GM23248 (cell line): ENCODE data around the gene SELENOI. TPM values are rescaled to one million over a fixed set of nuclear protein-coding genes. Genes with fewer than 3 reads are reported as not detected.
"Not testable (repeated sequence)": the region's sequence is repeated elsewhere in the genome, so short reads cannot be mapped to it uniquely, and the experiment has no call there.

ENCODE experiments used
- DNase-seq: peaks from one replicate; pipeline ENCODE4 v3.0.0-alpha.2; 2015
- H2AFZ ChIP-seq: fragments of 200-600 bp; sonication (generic); 2 replicates; pipeline ENCODE4 v1.6.1; 2016; ENCODE audit warnings: antibody characterized with exemption
- H3F3A ChIP-seq: fragments of 200-600 bp; sonication (generic); 2 replicates; pipeline ENCODE4 v1.6.1; 2016; ENCODE audit warnings: mild to moderate bottlenecking, antibody characterized with exemption, mixed run types; ENCODE audit not compliant: insufficient read depth
- H3K27ac ChIP-seq: fragments of 200-600 bp; sonication (generic); 2 replicates; pipeline ENCODE4 v1.5.1; 2016; ENCODE audit warnings: mild to moderate bottlenecking
- H3K27me3 ChIP-seq: fragments of 200-600 bp; sonication (generic); replicated peaks from 2 replicates; pipeline ENCODE4 v1.6.1; 2016; ENCODE audit warnings: mild to moderate bottlenecking; ENCODE audit not compliant: insufficient read depth
- H3K36me3 ChIP-seq: fragments of 200-600 bp; sonication (generic); 2 replicates; pipeline ENCODE4 v1.6.1; 2016; ENCODE audit warnings: low read depth, mild to moderate bottlenecking
- H3K4me1 ChIP-seq: fragments of 200-600 bp; sonication (generic); 2 replicates; pipeline ENCODE4 v1.6.1; 2016; ENCODE audit warnings: mild to moderate bottlenecking; ENCODE audit not compliant: insufficient read depth
- H3K4me2 ChIP-seq: fragments of 200-600 bp; sonication (generic); one replicate; pipeline ENCODE4 v1.6.1; 2016; ENCODE audit warnings: mild to moderate bottlenecking; ENCODE audit not compliant: unreplicated experiment
- H3K4me3 ChIP-seq: fragments of 200-600 bp; sonication (generic); 2 replicates; pipeline ENCODE4 v1.5.1; 2016; ENCODE audit warnings: mild to moderate bottlenecking
- H3K79me2 ChIP-seq: fragments of 200-600 bp; sonication (generic); 2 replicates; pipeline ENCODE4 v1.6.1; 2016; ENCODE audit warnings: mild to moderate bottlenecking; ENCODE audit not compliant: insufficient read depth
- H3K9ac ChIP-seq: fragments of 200-600 bp; sonication (generic); 2 replicates; pipeline ENCODE4 v1.6.1; 2016; ENCODE audit warnings: mild to moderate bottlenecking
- H3K9me2 ChIP-seq: fragments of 200-600 bp; sonication (generic); 2 replicates; pipeline ENCODE4 v1.6.1; 2016; ENCODE audit warnings: mixed run types, mild to moderate bottlenecking, moderate library complexity; ENCODE audit not compliant: insufficient read depth
- H3K9me3 ChIP-seq: fragments of 200-600 bp; sonication (generic); one replicate; pipeline ENCODE4 v1.6.1; 2017; ENCODE audit warnings: low read depth
- H4K20me1 ChIP-seq: fragments of 200-600 bp; sonication (generic); 2 replicates; pipeline ENCODE4 v1.6.0; 2016; ENCODE audit not compliant: insufficient read depth
- EZH2 ChIP-seq: fragments of 200-600 bp; sonication (generic); IDR thresholded peaks from 2 replicates; pipeline ENCODE4 v1.6.1; 2018; ENCODE audit warnings: antibody characterized with exemption, mild to moderate bottlenecking; ENCODE audit not compliant: insufficient read depth, poor library complexity, severe bottlenecking
- EZH2phosphoT487 ChIP-seq: fragments of 200-600 bp; sonication (generic); IDR thresholded peaks from 2 replicates; pipeline ENCODE4 v1.6.1; 2018; ENCODE audit warnings: antibody characterized with exemption, moderate library complexity, mild to moderate bottlenecking, low read depth; ENCODE audit not compliant: insufficient read depth
- WGBS, 2 experiments: methylation state at CpG; one replicate each; pipeline ENCODE4 v1.1.6; 2015 to 2017; ENCODE audit warnings: low lambda C conversion rate in 2 of 2, low coverage in 1 of 2; ENCODE audit errors: missing lambda C conversion rate in 2 of 2; 5-methylcytosine and 5-hydroxymethylcytosine counted together
- in situ Hi-C: fragments of 300-500 bp; cut with MboI; formaldehyde crosslinking; loops from 2 replicates; pipeline ENCODE4 v1.15.0; 2020
- polyA plus RNA-seq: library from polyadenylated mRNA; unstranded; fragments of >200 nt; fragmentation: Nextera tagmentation; extraction: Ambion mirVana; gene quantifications from 2 replicates; pipeline ENCODE4 v1.2.1, GENCODE V29; 2016
- total RNA-seq: library from RNA; depleted of rRNA; stranded (reverse); fragments of >200 nt; shearing (Covaris generic); gene quantifications from 2 replicates; pipeline ENCODE4 v1.2.3, GENCODE V29; 2014

SELENOI gene
- total and polyA plus RNA-seq, 2 experiments from 2014 or later = 3.6 to 19.8 TPM

DNA sequence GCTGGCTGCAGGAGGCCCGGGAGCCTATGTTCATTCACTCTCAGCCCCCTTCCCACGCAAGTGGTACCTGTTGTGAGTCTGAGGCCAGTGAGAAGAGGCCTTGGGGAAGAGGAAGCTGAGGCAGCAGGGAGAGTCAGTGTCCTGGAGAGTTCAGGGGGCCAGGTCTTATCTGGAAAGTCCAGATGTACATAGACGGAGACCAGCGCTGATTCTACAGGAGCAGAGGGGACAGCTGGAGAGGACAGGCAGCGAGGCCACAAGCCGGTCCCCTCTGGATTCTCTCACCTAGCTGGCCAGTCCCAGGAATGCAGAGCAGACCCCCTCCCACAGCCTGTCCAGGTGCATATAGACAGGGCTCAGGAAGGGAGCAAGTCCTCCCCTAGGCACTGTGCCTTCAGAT, 29.1 kb upstream of the SELENOI start:
- in situ Hi-C loops = no loop called here
- Histone ChIP-seq H3K36me3 (no peaks in the 10 kb centered on the region), H3K9me2 (no peaks in the 10 kb centered on the region), H3K27ac (no peak overlapping the region), H3K9me3 (no peaks in the 10 kb centered on the region), H3K79me2 (no peaks in the 10 kb centered on the region), H3F3A (no peaks in the 10 kb centered on the region), H3K27me3 (no peaks in the 10 kb centered on the region), H3K9ac (no peak overlapping the region), H3K4me2 (no peak overlapping the region), H3K4me1 (no peaks in the 10 kb centered on the region), H2AFZ (no peak overlapping the region), H3K4me3 (no peak overlapping the region), H4K20me1 (no peaks in the 10 kb centered on the region)
- 66 to 71% methylated on average over 6 of the region's 6 CpGs for WGBS, 2 experiments
- TF ChIP-seq EZH2phosphoT487 (no peak), EZH2 (no peak)
- DNase-seq = no peak

DNA sequence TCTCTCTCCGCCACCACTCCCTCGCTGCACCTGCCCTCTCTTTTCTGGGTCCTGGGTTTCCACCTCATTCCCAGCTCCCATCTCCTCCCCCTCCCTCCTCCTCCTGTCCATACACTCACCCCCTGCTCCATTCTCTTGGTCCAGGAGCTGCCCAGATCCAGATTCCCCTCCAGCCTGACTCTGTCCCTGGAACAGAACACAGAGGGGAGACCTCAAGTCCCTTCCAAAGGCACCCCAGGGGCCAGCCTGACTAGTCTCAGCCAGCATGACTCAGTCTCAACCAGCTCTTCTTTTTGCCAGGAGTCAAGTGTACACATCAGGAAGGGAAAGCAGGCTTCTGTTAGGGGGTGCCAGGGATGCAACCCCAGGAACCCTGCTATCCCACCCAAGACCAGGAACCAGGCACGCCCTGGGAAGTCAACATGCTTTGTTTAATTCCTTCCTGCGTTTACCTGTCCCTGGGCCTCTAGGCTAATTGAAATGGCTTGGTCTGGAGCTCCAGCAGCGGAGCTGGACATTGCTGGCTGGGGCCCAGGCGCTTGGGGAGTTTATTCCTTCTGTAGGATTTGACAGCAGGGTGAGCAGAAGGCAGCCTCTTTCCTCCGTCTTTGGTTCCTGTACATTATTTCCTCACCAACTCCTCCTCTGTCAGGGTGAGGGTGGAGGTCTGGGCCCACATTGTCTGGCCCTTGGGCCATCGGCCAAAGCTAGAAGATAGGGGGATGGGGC, 28.4 kb upstream of the SELENOI start:
- Histone ChIP-seq H3K4me3 (no peak overlapping the region), H3K4me1 (no peaks in the 10 kb centered on the region), H3K79me2 (no peaks in the 10 kb centered on the region), H2AFZ (no peak overlapping the region), H3K4me2 (no peak overlapping the region), H3K9me2 (no peaks in the 10 kb centered on the region), H3K27ac (no peak overlapping the region), H3K9me3 (no peaks in the 10 kb centered on the region), H3K9ac (no peak overlapping the region), H3K27me3 (no peaks in the 10 kb centered on the region), H4K20me1 (no peaks in the 10 kb centered on the region), H3K36me3 (no peaks in the 10 kb centered on the region), H3F3A (no peaks in the 10 kb centered on the region)
- 80 to 82% methylated on average over 8 of the region's 8 CpGs for WGBS, 2 experiments
- in situ Hi-C loops = no loop called here
- no peak for TF ChIP-seq EZH2
- TF ChIP-seq EZH2phosphoT487 = no peak
- DNase-seq = peak; percentile 28

DNA sequence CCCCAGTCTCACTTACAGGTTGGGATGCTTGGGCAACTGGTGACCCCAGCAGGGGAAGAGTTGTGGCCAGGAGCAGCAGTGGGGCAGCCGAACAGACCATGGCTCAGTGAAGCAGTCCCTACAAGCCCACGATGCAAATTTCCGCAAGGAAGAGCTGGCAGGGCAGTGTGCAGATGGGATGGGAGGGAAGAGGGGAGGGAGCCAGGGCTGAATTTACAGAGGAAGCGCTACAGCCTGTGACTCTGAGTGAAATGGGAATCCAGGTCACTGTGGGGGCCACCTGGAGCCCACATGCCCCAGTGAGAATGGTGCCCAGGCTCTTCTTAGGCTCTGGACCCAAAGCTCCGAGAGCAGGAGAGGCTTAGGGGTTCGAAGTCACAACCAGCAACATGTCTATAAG, 27.0 kb upstream of the SELENOI start:
- no peaks in the 10 kb centered on the region for H3K9me2 ChIP-seq
- H3K4me3 ChIP-seq = no peak overlapping the region
- no peaks in the 10 kb centered on the region for H4K20me1 ChIP-seq
- 14 to 16% methylated on average over 5 to 6 of the region's 6 CpGs for WGBS, 2 experiments
- no peak for DNase-seq
- in situ Hi-C loops = no loop called here
- no peak overlapping the region for H2AFZ ChIP-seq
- no peaks in the 10 kb centered on the region for H3K27me3 ChIP-seq
- H3F3A ChIP-seq = no peaks in the 10 kb centered on the region
- H3K36me3 ChIP-seq = no peaks in the 10 kb centered on the region
- H3K79me2 ChIP-seq = no peaks in the 10 kb centered on the region
- TF ChIP-seq EZH2phosphoT487 = no peak
- no peak overlapping the region for H3K27ac ChIP-seq
- H3K9ac ChIP-seq = no peak overlapping the region
- H3K4me2 ChIP-seq = no peak overlapping the region
- no peaks in the 10 kb centered on the region for H3K4me1 ChIP-seq
- no peaks in the 10 kb centered on the region for H3K9me3 ChIP-seq

DNA sequence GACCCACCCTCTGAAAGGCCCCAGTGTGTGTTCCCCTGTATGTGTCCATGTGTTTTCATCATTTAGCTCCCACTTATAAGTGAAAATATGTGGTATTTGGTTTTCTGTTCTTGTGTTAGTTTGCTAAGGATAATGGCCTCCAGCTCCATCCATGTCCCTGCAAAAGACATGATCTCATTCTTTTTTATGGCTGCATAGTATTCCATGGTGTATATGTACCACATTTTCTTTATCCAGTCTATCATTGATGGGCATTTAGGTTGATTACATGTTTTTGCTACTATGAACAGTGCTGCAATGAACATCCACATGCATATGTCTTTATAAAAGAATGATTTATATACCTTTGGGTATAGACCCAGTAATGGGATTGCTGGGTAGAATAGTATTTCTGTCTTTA, 21.5 kb upstream of the SELENOI start:
- H3K27me3 ChIP-seq, H4K20me1 ChIP-seq, H3K9me2 ChIP-seq, H3K36me3 ChIP-seq, H3K9ac ChIP-seq, H2AFZ ChIP-seq, H3K9me3 ChIP-seq, H3K79me2 ChIP-seq, DNase-seq, H3K27ac ChIP-seq, H3K4me3 ChIP-seq, in situ Hi-C loops, H3K4me2 ChIP-seq: not testable (repeated sequence)
- peaks cover 10% of the 10 kb centered on the region for H3F3A ChIP-seq
- H3K4me1 ChIP-seq = peaks cover 11% of the 10 kb centered on the region

DNA sequence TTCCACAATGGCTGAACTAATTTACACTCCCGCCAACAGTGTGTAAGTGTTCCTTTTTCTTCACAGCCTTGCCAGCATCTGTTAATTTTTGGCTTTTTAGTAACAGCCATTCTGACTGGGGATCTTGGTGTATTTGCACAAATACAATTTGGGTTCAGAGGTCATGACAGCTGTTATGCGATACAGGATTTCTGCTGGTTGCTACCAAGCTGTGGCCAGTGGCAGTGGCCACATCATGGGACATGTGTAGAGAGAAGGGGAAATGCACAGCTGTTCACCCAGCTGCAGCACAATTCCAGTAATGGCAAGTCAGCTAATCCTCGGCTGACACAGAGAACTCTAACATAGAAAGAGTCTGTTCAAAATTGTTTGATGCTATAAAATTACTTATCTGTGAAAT, 21.0 kb upstream of the SELENOI start:
- DNase-seq = no peak
- Histone ChIP-seq H3K79me2 (no peaks in the 10 kb centered on the region), H3K9me3 (no peaks in the 10 kb centered on the region), H3K9ac (no peak overlapping the region), H3F3A (peaks cover 14% of the 10 kb centered on the region), H3K4me1 (peaks cover 11% of the 10 kb centered on the region), H2AFZ (no peak overlapping the region), H4K20me1 (no peaks in the 10 kb centered on the region), H3K4me3 (no peak overlapping the region), H3K27ac (no peak overlapping the region), H3K27me3 (no peaks in the 10 kb centered on the region), H3K36me3 (no peaks in the 10 kb centered on the region), H3K9me2 (no peaks in the 10 kb centered on the region), H3K4me2 (no peak overlapping the region)
- in situ Hi-C loops = no loop called here
- WGBS, 2 experiments = 95% methylated on average over 3 of the region's 3 CpGs
- TF ChIP-seq EZH2 (no peak), EZH2phosphoT487 (no peak)
